OCI-LY1 (cell line): ENCODE data around the gene HOXA3.

Experiments
- CTCF ChIP-seq: fragments of 200-600 bp; sonication (generic), shearing (Covaris generic); IDR thresholded peaks from 2 replicates; pipeline ENCODE4 v1.5.1; 2017; ENCODE audit warnings: mild to moderate bottlenecking, antibody characterized with exemption, low read length, moderate library complexity, mixed read lengths
- EZH2 ChIP-seq: fragments of 200-600 bp; sonication (generic), shearing (Covaris generic); IDR thresholded peaks from 2 replicates; pipeline ENCODE4 v1.8.0; 2017; ENCODE audit warnings: borderline replicate concordance, mixed run types, mild to moderate bottlenecking, antibody characterized with exemption, low read length, moderate library complexity, mixed read lengths

GRCh38 chr7:27192546-27193334 lies 40.4 kb upstream of the HOXA3 start:
- TF ChIP-seq CTCF, result no peak
- TF ChIP-seq EZH2, result no peak
